CD4-positive, alpha-beta memory T cell (primary cell): Measurements from ENCODE around the gene CALHM6. TPM values are rescaled to one million over a fixed set of nuclear protein-coding genes. Genes with fewer than 3 reads are reported as not detected.

Source experiments
- CTCF ChIA-PET: fragments of 350-600 bp; sonication (Branson Sonifier 250); formaldehyde crosslinking; loops from one replicate; lab custom pipeline; 2021; ENCODE audit warnings: inconsistent platforms; ENCODE audit not compliant: partially characterized antibody; lab: Charles Lee
- POLR2A ChIA-PET: fragments of 350-600 bp; sonication (Branson Sonifier 250); formaldehyde crosslinking; loops from one replicate; lab custom pipeline; 2021; ENCODE audit not compliant: partially characterized antibody; lab: Charles Lee
- DNase-seq, 5 donors: peaks; one replicate each; pipeline versions ENCODE4 v3.0.0 to v3.0.0-alpha.2; 2020 to 2022; ENCODE audit warnings: mixed read lengths in 1 of 5
- H3K27ac ChIP-seq: one replicate; pipeline ENCODE4 v1.7.0; 2013; ENCODE audit warnings: low read depth, low read length
- H3K27me3 ChIP-seq: 2 replicates; pipeline ENCODE4 v1.7.0; 2013; ENCODE audit warnings: mild to moderate bottlenecking, low read length, moderate library complexity; ENCODE audit not compliant: insufficient read depth
- H3K36me3 ChIP-seq: 2 replicates; pipeline ENCODE4 v1.7.0; 2013; ENCODE audit warnings: mild to moderate bottlenecking, low read length, moderate library complexity; ENCODE audit not compliant: insufficient read depth
- H3K4me1 ChIP-seq: 2 replicates; pipeline ENCODE4 v1.7.0; 2013; ENCODE audit warnings: mild to moderate bottlenecking, low read length, moderate library complexity; ENCODE audit not compliant: insufficient read depth
- H3K4me3 ChIP-seq, 2 donors: one replicate each; pipeline ENCODE4 v1.7.0; 2013; ENCODE audit warnings: low read length in 2 of 2, mild to moderate bottlenecking in 1 of 2
- H3K9me3 ChIP-seq, 2 donors: one replicate each; pipeline ENCODE4 v1.7.0; 2013; ENCODE audit warnings: low read length in 2 of 2, control low read depth in 1 of 2; ENCODE audit not compliant: control insufficient read depth in 1 of 2
- H3K27ac Mint-ChIP-seq, 7 donors: one replicate each; pipeline ENCODE4 v1.8.0; 2020 to 2021; ENCODE audit warnings: mixed read lengths in 7 of 7, mild to moderate bottlenecking in 6 of 7, inconsistent platforms in 3 of 7, moderate library complexity in 3 of 7
- H3K27me3 Mint-ChIP-seq, 2 donors: one replicate each; pipeline ENCODE4 v1.8.0; 2020 to 2021; ENCODE audit warnings: mixed read lengths in 2 of 2
- H3K36me3 Mint-ChIP-seq, 2 donors: one replicate each; pipeline ENCODE4 v1.8.0; 2020 to 2021; ENCODE audit warnings: mixed read lengths in 2 of 2, inconsistent platforms in 1 of 2, mild to moderate bottlenecking in 1 of 2
- H3K4me1 Mint-ChIP-seq, 4 donors: one replicate each; pipeline ENCODE4 v1.8.0; 2020 to 2021; ENCODE audit warnings: mixed read lengths in 4 of 4, mild to moderate bottlenecking in 1 of 4
- H3K4me3 Mint-ChIP-seq, 8 donors: one replicate each; pipeline ENCODE4 v1.8.0; 2020 to 2021; ENCODE audit warnings: mixed read lengths in 8 of 8, mild to moderate bottlenecking in 7 of 8, moderate library complexity in 6 of 8, inconsistent platforms in 3 of 8
- H3K9me3 Mint-ChIP-seq, 8 donors: one replicate each; pipeline ENCODE4 v1.8.0; 2020 to 2021; ENCODE audit warnings: mixed read lengths in 8 of 8, mild to moderate bottlenecking in 5 of 8, inconsistent platforms in 3 of 8, moderate library complexity in 1 of 8
- intact Hi-C: fragments of 100-400 bp; cut with micrococcal nuclease; formaldehyde crosslinking; loops from one replicate; pipeline ENCODE4 v1.15.1; 2023
- polyA plus RNA-seq, 2 donors: library from polyadenylated mRNA; unstranded; fragments of 300-500 nt; fragmentation: Illumina TruSeq; gene quantifications; one replicate each; pipeline ENCODE4 v1.2.3, GENCODE V29; 2021
- total RNA-seq, 2 experiments: library from RNA; stranded (reverse); gene quantifications; one replicate each; pipeline ENCODE4 v1.2.3, GENCODE V29; 2021

The CALHM6 gene
- total and polyA plus RNA-seq, 4 experiments from 2014 or later = 2.4 to 116 (median 13.7) TPM

DNA sequence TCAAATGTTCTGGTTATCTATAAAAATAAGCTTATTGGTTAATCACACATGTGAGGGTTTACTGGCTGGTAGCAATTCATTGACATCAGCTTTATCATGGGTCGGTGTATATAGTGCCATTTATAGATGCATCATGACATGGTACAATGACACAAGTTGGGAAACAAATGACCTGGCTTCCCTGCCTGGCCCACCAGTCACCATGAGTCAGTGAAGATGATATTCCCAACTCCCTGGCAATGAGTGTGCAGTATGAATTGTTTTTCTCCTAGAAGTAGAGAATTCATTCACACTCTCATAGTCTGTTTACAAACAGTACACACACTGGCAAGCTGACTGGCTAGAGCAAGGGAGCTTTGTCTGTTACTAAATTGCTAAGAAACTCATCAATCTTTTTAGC lies 37.2 kb upstream of the CALHM6 start:
- H3K4me1 Mint-ChIP-seq = no peaks in the 10 kb centered on the region

DNA sequence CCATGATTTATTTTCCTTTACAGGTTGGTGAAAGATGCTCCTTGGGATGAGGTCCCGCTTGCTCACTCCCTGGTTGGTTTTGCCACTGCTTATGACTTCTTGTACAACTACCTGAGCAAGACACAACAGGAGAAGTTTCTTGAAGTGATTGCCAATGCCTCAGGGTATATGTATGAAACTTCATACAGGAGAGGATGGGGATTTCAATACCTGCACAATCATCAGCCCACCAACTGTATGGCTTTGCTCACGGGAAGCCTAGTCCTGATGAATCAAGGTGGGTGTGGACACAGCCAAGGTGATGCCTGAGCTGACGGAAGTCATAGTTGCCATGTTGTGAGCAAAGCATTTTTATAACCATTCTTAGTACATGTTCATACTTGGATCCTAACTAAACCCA lies 34.6 kb upstream of the CALHM6 start:
- Histone ChIP-seq H3K27ac (no peak overlapping the region), H3K4me1 (no peaks in the 10 kb centered on the region), H3K9me3 (no peaks in the 10 kb centered on the region), H3K27me3 (no peaks in the 10 kb centered on the region), H3K4me3 (no peak overlapping the region), H3K36me3 (no peaks in the 10 kb centered on the region)
- Mint-ChIP-seq H3K27me3 (no peaks in the 10 kb centered on the region), H3K36me3 (peaks cover 0 to 21% of the 10 kb centered on the region in 2 donors), H3K4me3 (no peak overlapping the region), H3K4me1 (no peaks in the 10 kb centered on the region), H3K9me3 (peaks cover 0 to 5% (median 0%) of the 10 kb centered on the region in 8 donors), H3K27ac (no peak overlapping the region)
- CTCF ChIA-PET = no interaction called here
- no peak for DNase-seq
- intact Hi-C loops = no loop called here
- POLR2A ChIA-PET = no interaction called here

More for the DNA sequence above, 37.2 kb upstream of the CALHM6 start:
- no peak overlapping the region for H3K27ac ChIP-seq
- H3K9me3 ChIP-seq = no peaks in the 10 kb centered on the region
- peaks cover 0 to 21% of the 10 kb centered on the region in 2 donors for H3K36me3 Mint-ChIP-seq
- POLR2A ChIA-PET = no interaction called here
- no peak overlapping the region for H3K27ac Mint-ChIP-seq
- DNase-seq = no peak
- intact Hi-C loops = no loop called here
- no peak overlapping the region for H3K4me3 ChIP-seq
- CTCF ChIA-PET = no interaction called here
- H3K4me1 ChIP-seq = no peaks in the 10 kb centered on the region
- no peak overlapping the region for H3K4me3 Mint-ChIP-seq
- H3K27me3 Mint-ChIP-seq = no peaks in the 10 kb centered on the region
- no peaks in the 10 kb centered on the region for H3K36me3 ChIP-seq
- no peaks in the 10 kb centered on the region for H3K27me3 ChIP-seq
- H3K9me3 Mint-ChIP-seq = peaks cover 0 to under 1% (median 0%) of the 10 kb centered on the region in 8 donors

DNA sequence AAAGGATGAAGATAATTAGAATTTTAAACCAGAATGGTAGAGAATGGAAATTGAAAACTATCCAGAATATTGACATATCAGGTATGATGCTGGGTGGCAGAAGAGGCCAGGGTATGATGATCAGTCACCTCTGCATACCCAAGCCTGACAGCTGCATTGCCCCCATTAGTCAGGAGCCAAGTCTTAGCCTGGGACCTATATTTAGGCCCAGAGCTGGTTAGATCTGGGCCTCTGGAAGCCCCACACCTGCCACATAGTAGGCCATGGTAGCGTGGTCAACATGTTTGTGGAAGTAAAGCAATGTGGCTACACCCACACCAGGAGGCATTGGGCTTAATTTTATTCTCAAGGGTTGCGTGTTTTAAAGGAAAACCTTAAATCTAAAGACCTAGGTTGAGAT lies 32.1 kb upstream of the CALHM6 start:
- CTCF ChIA-PET = interaction anchor here (1.2 kb wide), 1 partner anchor 141 kb away, joined by 3 read pairs; no protein-coding TSS in a partner anchor
- Mint-ChIP-seq H3K9me3 (peaks cover 0 to 5% (median 0%) of the 10 kb centered on the region in 8 donors), H3K36me3 (peaks cover 0 to 26% of the 10 kb centered on the region in 2 donors), H3K27me3 (no peaks in the 10 kb centered on the region), H3K4me1 (no peaks in the 10 kb centered on the region), H3K27ac (no peak overlapping the region), H3K4me3 (no peak overlapping the region)
- Histone ChIP-seq H3K4me1 (no peaks in the 10 kb centered on the region), H3K36me3 (no peaks in the 10 kb centered on the region), H3K27me3 (no peaks in the 10 kb centered on the region), H3K9me3 (no peaks in the 10 kb centered on the region), H3K4me3 (no peak overlapping the region), H3K27ac (no peak overlapping the region)
- no peak for DNase-seq
- intact Hi-C loops = no loop called here
- POLR2A ChIA-PET = no interaction called here

DNA sequence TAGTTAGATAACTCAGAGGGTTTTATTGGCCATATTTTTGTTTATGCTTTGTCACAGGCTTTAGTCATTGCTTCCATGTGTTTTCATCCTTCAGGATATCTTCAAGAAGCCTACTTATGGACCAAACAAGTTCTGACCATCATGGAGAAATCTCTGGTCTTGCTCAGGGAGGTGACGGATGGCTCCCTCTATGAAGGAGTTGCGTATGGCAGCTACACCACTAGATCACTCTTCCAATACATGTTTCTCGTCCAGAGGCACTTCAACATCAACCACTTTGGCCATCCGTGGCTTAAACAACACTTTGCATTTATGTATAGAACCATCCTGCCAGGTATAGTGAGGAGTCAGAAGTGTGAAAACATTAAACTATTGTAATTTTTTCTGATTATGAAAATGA lies 30.3 kb upstream of the CALHM6 start:
- H3K4me1 Mint-ChIP-seq = no peaks in the 10 kb centered on the region
- POLR2A ChIA-PET = no interaction called here
- H3K4me3 Mint-ChIP-seq = no peak overlapping the region

DNA sequence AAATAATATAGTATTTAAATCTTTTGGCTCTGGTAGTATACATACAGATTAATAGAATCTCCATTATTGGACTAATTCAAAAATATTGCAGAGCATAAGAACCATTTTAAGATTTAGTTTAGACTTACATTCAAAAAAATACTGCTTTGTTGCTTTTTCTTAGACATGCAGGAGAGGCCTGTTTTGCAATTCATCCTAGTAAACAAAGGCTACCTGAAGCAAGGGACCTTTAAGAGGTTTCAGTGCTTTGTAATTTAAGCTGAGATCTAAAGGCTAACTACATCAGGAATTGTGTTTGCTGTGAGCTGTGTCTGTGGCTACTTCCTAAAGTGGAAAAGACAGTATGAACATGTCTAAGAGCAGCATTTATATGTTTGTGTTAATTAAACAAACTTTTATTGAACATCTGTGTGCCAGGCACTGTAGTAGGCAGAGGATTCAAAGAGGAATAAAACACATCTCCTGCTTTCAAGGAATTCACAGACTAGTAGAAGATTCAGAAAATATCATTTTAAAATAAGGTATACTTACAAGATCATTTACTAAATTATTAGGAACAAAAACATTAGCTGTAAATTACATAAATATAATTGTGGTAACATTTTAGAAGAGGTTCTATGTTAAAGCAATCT lies 29.1 kb upstream of the CALHM6 start:
- H3K36me3 ChIP-seq = no peaks in the 10 kb centered on the region
- DNase-seq = no peak
- H3K9me3 ChIP-seq = no peaks in the 10 kb centered on the region
- intact Hi-C loops = no loop called here
- Mint-ChIP-seq H3K27me3 (no peaks in the 10 kb centered on the region), H3K9me3 (peaks cover 0 to 5% (median 0%) of the 10 kb centered on the region in 8 donors), H3K4me1 (no peaks in the 10 kb centered on the region), H3K27ac (no peak overlapping the region), H3K36me3 (peaks cover 0 to 23% of the 10 kb centered on the region in 2 donors), H3K4me3 (no peak overlapping the region)
- no peak overlapping the region for H3K27ac ChIP-seq
- no peaks in the 10 kb centered on the region for H3K4me1 ChIP-seq
- H3K4me3 ChIP-seq = no peak overlapping the region
- POLR2A ChIA-PET = no interaction called here
- CTCF ChIA-PET = interaction anchor here (1.5 kb wide), 1 partner anchor 144 kb away, joined by 4 read pairs; no protein-coding TSS in a partner anchor
- H3K27me3 ChIP-seq = no peaks in the 10 kb centered on the region

More for the DNA sequence above, 30.3 kb upstream of the CALHM6 start:
- no peaks in the 10 kb centered on the region for H3K4me1 ChIP-seq
- H3K36me3 Mint-ChIP-seq = peaks cover 0 to 28% of the 10 kb centered on the region in 2 donors
- H3K27me3 Mint-ChIP-seq = no peaks in the 10 kb centered on the region
- H3K9me3 ChIP-seq = no peaks in the 10 kb centered on the region
- DNase-seq = no peak
- intact Hi-C loops = no loop called here
- H3K9me3 Mint-ChIP-seq = peaks cover 0 to 5% (median 0%) of the 10 kb centered on the region in 8 donors
- no peaks in the 10 kb centered on the region for H3K36me3 ChIP-seq
- no peak overlapping the region for H3K4me3 ChIP-seq
- H3K27me3 ChIP-seq = no peaks in the 10 kb centered on the region
- no peak overlapping the region for H3K27ac ChIP-seq
- H3K27ac Mint-ChIP-seq = no peak overlapping the region
- CTCF ChIA-PET = no interaction called here

DNA sequence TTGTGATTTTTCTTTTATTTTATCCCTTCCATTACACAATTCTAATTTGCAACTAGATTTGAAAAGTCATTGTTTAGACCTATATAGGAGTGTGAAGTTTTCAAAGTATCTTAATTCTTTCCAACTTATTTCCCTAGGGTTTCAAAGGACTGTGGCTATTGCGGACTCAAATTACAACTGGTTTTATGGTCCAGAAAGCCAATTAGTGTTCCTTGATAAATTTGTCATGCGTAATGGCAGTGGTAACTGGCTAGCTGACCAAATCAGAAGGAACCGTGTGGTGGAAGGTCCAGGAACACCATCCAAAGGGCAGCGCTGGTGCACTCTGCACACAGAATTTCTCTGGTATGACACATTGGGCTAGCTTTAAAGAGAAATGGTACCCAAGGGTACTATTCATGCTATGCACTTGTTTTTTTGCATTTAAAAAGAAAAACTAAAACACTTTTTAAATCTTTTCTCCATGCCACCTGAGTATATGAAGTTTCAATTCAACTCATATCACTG lies 27.9 kb upstream of the CALHM6 start:
- no peak for DNase-seq
- H3K36me3 ChIP-seq = no peaks in the 10 kb centered on the region
- Mint-ChIP-seq H3K27me3 (no peaks in the 10 kb centered on the region), H3K36me3 (peaks cover 0 to 15% of the 10 kb centered on the region in 2 donors), H3K4me1 (no peaks in the 10 kb centered on the region), H3K27ac (no peak overlapping the region), H3K4me3 (no peak overlapping the region), H3K9me3 (peaks cover 0 to 5% (median 0%) of the 10 kb centered on the region in 8 donors)
- no peaks in the 10 kb centered on the region for H3K27me3 ChIP-seq
- no peaks in the 10 kb centered on the region for H3K4me1 ChIP-seq
- CTCF ChIA-PET = no interaction called here
- no peak overlapping the region for H3K4me3 ChIP-seq
- no peak overlapping the region for H3K27ac ChIP-seq
- no peaks in the 10 kb centered on the region for H3K9me3 ChIP-seq
- POLR2A ChIA-PET = no interaction called here
- intact Hi-C loops = no loop called here

DNA sequence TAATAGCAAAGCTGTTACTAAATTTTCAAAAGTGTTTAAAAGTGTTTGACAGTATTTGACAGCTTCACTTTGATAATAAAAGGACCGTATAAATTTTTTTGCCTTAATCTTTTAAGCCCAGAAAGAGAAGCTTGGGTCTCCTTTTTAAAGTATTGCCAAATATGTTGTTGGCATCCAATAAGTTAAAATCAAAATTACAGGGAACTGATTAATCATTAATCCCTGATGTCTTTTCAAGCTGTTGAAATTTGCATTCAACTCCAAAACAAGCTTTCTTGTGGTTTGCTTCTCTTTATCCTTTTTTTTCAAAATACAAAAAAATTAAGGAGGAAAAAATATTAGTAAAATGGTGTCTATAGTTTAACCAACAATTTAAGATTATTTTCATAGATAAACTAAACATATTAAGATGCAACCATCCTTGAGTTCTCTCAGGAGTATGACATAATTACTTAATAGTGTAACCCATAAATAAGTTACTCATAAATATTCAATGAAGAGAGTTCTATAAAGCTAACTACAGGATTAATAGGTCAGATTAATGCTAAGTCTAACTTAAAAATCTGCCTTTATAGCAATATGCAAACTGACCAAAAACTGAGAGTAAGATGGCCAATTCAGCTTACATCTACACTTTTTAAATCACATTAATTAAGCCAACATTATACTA lies 27.0 kb upstream of the CALHM6 start:
- POLR2A ChIA-PET = no interaction called here
- no peaks in the 10 kb centered on the region for H3K36me3 ChIP-seq
- CTCF ChIA-PET = interaction anchor here (1.9 kb wide), 1 partner anchor 11 kb away, joined by 5 read pairs; no protein-coding TSS in a partner anchor

More for the DNA sequence above, 27.0 kb upstream of the CALHM6 start:
- no peak for DNase-seq
- Histone ChIP-seq H3K27ac (no peak overlapping the region), H3K27me3 (no peaks in the 10 kb centered on the region), H3K9me3 (no peaks in the 10 kb centered on the region), H3K4me3 (no peak overlapping the region), H3K4me1 (no peaks in the 10 kb centered on the region)
- Mint-ChIP-seq H3K36me3 (peaks cover 0 to 8% of the 10 kb centered on the region in 2 donors), H3K4me3 (no peak overlapping the region), H3K9me3 (peaks cover 0 to 3% (median 0%) of the 10 kb centered on the region in 8 donors), H3K27me3 (no peaks in the 10 kb centered on the region), H3K4me1 (no peaks in the 10 kb centered on the region), H3K27ac (no peak overlapping the region)
- intact Hi-C loops = no loop called here
